Stimulated activated CD8-positive, alpha-beta memory T cell treated with anti-CD3 and anti-CD28 coated beads, Interleukin-12 subunit alpha, Interleukin-12 subunit beta, amount 100 ng/mL, for 1 hour (primary cell): ENCODE results near the gene SLF1.
"Not testable (repeated sequence)": the region's sequence is repeated elsewhere in the genome, so short reads cannot be mapped to it uniquely, and the experiment has no call there.

Experiments
- DNase-seq: peaks from one replicate; pipeline ENCODE4 v3.0.0-alpha.2; 2020; ENCODE audit warnings: low read depth

Gene SLF1

GRCh38 chr5:94618493-94619328, at the start of gene SLF1, which contains the start of gene KIAA0825:
TSS of gene SLF1 (plus strand) at chr5:94618669. CDS start at chr5:94628811, 10,142 bp downstream.
TSS of gene KIAA0825 (minus strand) at chr5:94618604. CDS start at chr5:94537126, 81,478 bp downstream.
- peak; percentile 73 for DNase-seq

- DNase-seq = no peak
Observed at GRCh38 chr5:94571415-94571814, 47.1 kb upstream of the SLF1 start.

- DNase-seq = not testable (repeated sequence)
Observed at GRCh38 chr5:94573349-94573748, 45.1 kb upstream of the SLF1 start.

GRCh38 chr5:94575196-94575595, 43.3 kb upstream of the SLF1 start:
- no peak for DNase-seq

- DNase-seq = no peak
Observed at GRCh38 chr5:94577466-94578245, 40.8 kb upstream of the SLF1 start.

- DNase-seq = no peak
Observed at GRCh38 chr5:94595281-94595840, 23.1 kb upstream of the SLF1 start.

- DNase-seq = no peak
Observed at GRCh38 chr5:94613583-94613982, 4.9 kb upstream of the SLF1 start.

GRCh38 chr5:94614156-94614805, 4.2 kb upstream of the SLF1 start:
- no peak for DNase-seq

GRCh38 chr5:94615862-94616261, 2.6 kb upstream of the SLF1 start:
- DNase-seq = no peak

GRCh38 chr5:94618029-94618492, 408 bp upstream of the SLF1 start:
- DNase-seq = peak; percentile 4

- no peak for DNase-seq
Observed at GRCh38 chr5:94620256-94620655, 1.8 kb downstream of the SLF1 start.

- DNase-seq = no peak
Observed at GRCh38 chr5:94621763-94622162, 3.3 kb downstream of the SLF1 start.

- DNase-seq = no peak
Observed at GRCh38 chr5:94623011-94623410, 4.5 kb downstream of the SLF1 start.

GRCh38 chr5:94623877-94624276, 5.4 kb downstream of the SLF1 start:
- DNase-seq = no peak

- no peak for DNase-seq
Observed at GRCh38 chr5:94627191-94627590, 8.7 kb downstream of the SLF1 start.

- DNase-seq = no peak
Observed at GRCh38 chr5:94632024-94632423, 13.6 kb downstream of the SLF1 start.

GRCh38 chr5:94640176-94640575, 21.7 kb downstream of the SLF1 start:
- no peak for DNase-seq

GRCh38 chr5:94645053-94645452, 26.6 kb downstream of the SLF1 start:
- no peak for DNase-seq

GRCh38 chr5:94646758-94647157, 28.3 kb downstream of the SLF1 start:
- DNase-seq = no peak

GRCh38 chr5:94649874-94650273, 31.4 kb downstream of the SLF1 start:
- DNase-seq = no peak

- DNase-seq = no peak
Observed at GRCh38 chr5:94658272-94658671, 39.8 kb downstream of the SLF1 start.

- no peak for DNase-seq
Observed at GRCh38 chr5:94660506-94660905, 42.0 kb downstream of the SLF1 start.
